NCI-H128 (cell line): Measurements from ENCODE around the gene PMFBP1.
"Not testable (repeated sequence)": the region's sequence is repeated elsewhere in the genome, so short reads cannot be mapped to it uniquely, and the experiment has no call there.

Experiments used
- DNase-seq: peaks from one replicate; lab custom pipeline; 2025; ENCODE audit not compliant: unreplicated experiment; lab: John Stamatoyannopoulos, UW

Gene PMFBP1

GRCh38 chr16:72109300-72109699 lies 62.7 kb downstream of the PMFBP1 start:
- no peak for DNase-seq

GRCh38 chr16:72108353-72109102 lies 63.4 kb downstream of the PMFBP1 start:
- no peak for DNase-seq

GRCh38 chr16:72107371-72107770 lies 64.6 kb downstream of the PMFBP1 start:
- no peak for DNase-seq

GRCh38 chr16:72105978-72106377 lies 66.0 kb downstream of the PMFBP1 start:
- DNase-seq: no peak

GRCh38 chr16:72104905-72105304 lies 67.0 kb downstream of the PMFBP1 start:
- DNase-seq: no peak

GRCh38 chr16:72101195-72101594 lies 70.8 kb downstream of the PMFBP1 start:
- no peak for DNase-seq

GRCh38 chr16:72099377-72099818 lies 72.6 kb downstream of the PMFBP1 start:
- no peak for DNase-seq

- DNase-seq: no peak
These were observed 73.0 kb downstream of the PMFBP1 start for GRCh38 chr16:72098936-72099335.

GRCh38 chr16:72094266-72094610 lies 77.7 kb downstream of the PMFBP1 start:
- DNase-seq: no peak

- peak; percentile 91 for DNase-seq
These were observed 78.3 kb downstream of the PMFBP1 start, which contains the start of the genes DHX38 and TXNL4B for GRCh38 chr16:72093448-72094265. TSS of gene DHX38 (plus strand) at chr16:72093847. CDS start at chr16:72096158, 2,311 bp downstream. TSS of gene TXNL4B (minus strand) at chr16:72093620. CDS start at chr16:72090749, 2,871 bp downstream.

GRCh38 chr16:72092832-72093447 lies 79.0 kb downstream of the PMFBP1 start:
- no peak for DNase-seq

GRCh38 chr16:72091217-72091616 lies 80.7 kb downstream of the PMFBP1 start:
- DNase-seq: no peak

- DNase-seq: no peak
These were observed 87.0 kb downstream of the PMFBP1 start for GRCh38 chr16:72085002-72085401.

- DNase-seq: no peak
These were observed 87.5 kb downstream of the PMFBP1 start for GRCh38 chr16:72084445-72084844.

GRCh38 chr16:72083778-72084404 lies 88.1 kb downstream of the PMFBP1 start:
- DNase-seq: no peak

GRCh38 chr16:72076991-72077706 lies 94.8 kb downstream of the PMFBP1 start:
- DNase-seq: not testable (repeated sequence)

- not testable (repeated sequence) for DNase-seq
These were observed 96.9 kb downstream of the PMFBP1 start for GRCh38 chr16:72075067-72075466.

GRCh38 chr16:72073560-72074230 lies 98.3 kb downstream of the PMFBP1 start:
- no peak for DNase-seq

- DNase-seq: no peak
These were observed 99.2 kb downstream of the PMFBP1 start for GRCh38 chr16:72072514-72073342.
